ENCODE data around the gene GPR78.

The GPR78 gene

GRCh38 chr4:8537041-8537461 is 43.1 kb upstream of the GPR78 start:
- DNase-seq (ENCODE audit: low read depth) = peak; percentile 48
- H3K4me3 ChIP-seq (ENCODE audit: low read depth, low read length) = no peak overlapping the region
- TF ChIP-seq CTCF (IDR thresholded peaks at IDR 0.05; ENCODE audit: control insufficient read depth, extremely low read depth, insufficient read depth) = no peak

GRCh38 chr4:8538076-8538702 is 42.0 kb upstream of the GPR78 start:
- TF ChIP-seq CTCF (IDR thresholded peaks at IDR 0.05; ENCODE audit: control insufficient read depth, extremely low read depth, insufficient read depth) = no peak
- no peak overlapping the region for H3K4me3 ChIP-seq (ENCODE audit: low read depth, low read length)

GRCh38 chr4:8538703-8539567 is 41.3 kb upstream of the GPR78 start:
- no peak for DNase-seq (ENCODE audit: low read depth)
- TF ChIP-seq CTCF (IDR thresholded peaks at IDR 0.05; ENCODE audit: control insufficient read depth, extremely low read depth, insufficient read depth) = no peak
- H3K4me3 ChIP-seq (ENCODE audit: low read depth, low read length) = no peak overlapping the region

More at GRCh38 chr4:8538076-8538702, 42.0 kb upstream of the GPR78 start:
- DNase-seq (ENCODE audit: low read depth) = no peak

GRCh38 chr4:8539661-8540060 is 40.5 kb upstream of the GPR78 start:
- no peak overlapping the region for H3K4me3 ChIP-seq (ENCODE audit: low read depth, low read length)
- no peak for DNase-seq (ENCODE audit: low read depth)
- no peak for TF ChIP-seq CTCF (IDR thresholded peaks at IDR 0.05; ENCODE audit: control insufficient read depth, extremely low read depth, insufficient read depth)

- no peak for DNase-seq (ENCODE audit: low read depth)
- no peak overlapping the region for H3K4me3 ChIP-seq (ENCODE audit: low read depth, low read length)
- no peak for TF ChIP-seq CTCF (IDR thresholded peaks at IDR 0.05; ENCODE audit: control insufficient read depth, extremely low read depth, insufficient read depth)
Observed at GRCh38 chr4:8540072-8540471, 40.1 kb upstream of the GPR78 start.

GRCh38 chr4:8540586-8540985 is 39.6 kb upstream of the GPR78 start:
- DNase-seq (ENCODE audit: low read depth) = no peak

More at GRCh38 chr4:8540586-8540985, 39.6 kb upstream of the GPR78 start:
- H3K4me3 ChIP-seq (ENCODE audit: low read depth, low read length) = no peak overlapping the region
- TF ChIP-seq CTCF (IDR thresholded peaks at IDR 0.05; ENCODE audit: control insufficient read depth, extremely low read depth, insufficient read depth) = no peak
